Mucosa of rectum (tissue), 2 donors: ENCODE data around the gene IDH3G.
A peak's percentile ranks its signal among the peaks of the same experiment; 100 is the strongest.

Source experiments
- H3K27ac ChIP-seq, 2 donors: one replicate each; pipeline ENCODE4 v1.7.0; 2013; ENCODE audit warnings: inconsistent platforms in 2 of 2, low read depth in 2 of 2, low read length in 2 of 2
- H3K27me3 ChIP-seq, 2 donors: one replicate each; pipeline ENCODE4 v1.7.0; 2013; ENCODE audit warnings: low read length in 2 of 2; ENCODE audit not compliant: control insufficient read depth in 2 of 2, insufficient read depth in 2 of 2
- H3K36me3 ChIP-seq, 2 donors: one replicate each; pipeline ENCODE4 v1.7.0; 2013; ENCODE audit warnings: low read length in 2 of 2; ENCODE audit not compliant: control insufficient read depth in 2 of 2, insufficient read depth in 2 of 2
- H3K4me1 ChIP-seq, 2 donors: one replicate each; pipeline ENCODE4 v1.7.0; 2013; ENCODE audit warnings: low read length in 2 of 2, mild to moderate bottlenecking in 1 of 2; ENCODE audit not compliant: control insufficient read depth in 2 of 2, insufficient read depth in 2 of 2
- H3K4me3 ChIP-seq, 2 donors: one replicate each; pipeline ENCODE4 v1.7.0; 2013; ENCODE audit warnings: low read length in 2 of 2
- H3K9ac ChIP-seq, 2 donors: one replicate each; pipeline ENCODE4 v1.7.0; 2013; ENCODE audit warnings: low read length in 2 of 2, low read depth in 1 of 2, mild to moderate bottlenecking in 1 of 2
- H3K9me3 ChIP-seq, 2 donors: one replicate each; pipeline ENCODE4 v1.7.0; 2013; ENCODE audit warnings: low read length in 2 of 2; ENCODE audit not compliant: control insufficient read depth in 2 of 2
- donor health status: healthy.
- donor health status: Normal muscosa, but diverticular disease.

IDH3G gene

GRCh38 chrX:153794018-153794896 lies at the start of gene IDH3G, which contains the start of gene SSR4:
TSS of gene IDH3G (minus strand) at chrX:153794375. CDS start at chrX:153794326, 49 bp downstream.
TSS of gene SSR4 (plus strand) at chrX:153794668. CDS start at chrX:153794688, 20 bp downstream.
- H3K27ac ChIP-seq: peak within 1 kb of the TSS; percentile 92 to 95
- peak within 1 kb of the TSS; percentile 80 for H3K4me3 ChIP-seq
- H3K36me3 ChIP-seq: peaks cover 7 to 21% of the 10 kb centered on the region in 2 donors
- H3K27me3 ChIP-seq: no peaks in the 10 kb centered on the region
- peak within 1 kb of the TSS; percentile 80 to 85 for H3K9ac ChIP-seq
- H3K9me3 ChIP-seq: no peaks in the 10 kb centered on the region
- peaks cover 11 to 16% of the 10 kb centered on the region in 2 donors for H3K4me1 ChIP-seq

GRCh38 chrX:153836921-153837320 lies 42.7 kb upstream of the IDH3G start:
- peaks cover 0 to 3% of the 10 kb centered on the region in 2 donors for H3K9me3 ChIP-seq
- H3K4me3 ChIP-seq: no peak overlapping the region
- H3K27ac ChIP-seq: no peak overlapping the region
- H3K4me1 ChIP-seq: no peaks in the 10 kb centered on the region
- peaks cover 5 to 15% of the 10 kb centered on the region in 2 donors for H3K27me3 ChIP-seq
- H3K36me3 ChIP-seq: no peaks in the 10 kb centered on the region
- H3K9ac ChIP-seq: no peak overlapping the region

GRCh38 chrX:153832728-153833127 lies 38.6 kb upstream of the IDH3G start:
- Histone ChIP-seq H3K27me3 (peaks cover 20 to 28% of the 10 kb centered on the region in 2 donors), H3K27ac (no peak overlapping the region), H3K4me1 (no peaks in the 10 kb centered on the region), H3K9ac (no peak overlapping the region), H3K4me3 (no peak overlapping the region), H3K36me3 (no peaks in the 10 kb centered on the region), H3K9me3 (peaks cover 0 to 3% of the 10 kb centered on the region in 2 donors)

GRCh38 chrX:153831429-153832150 lies 37.4 kb upstream of the IDH3G start:
- Histone ChIP-seq H3K27ac (no peak overlapping the region), H3K9me3 (peaks cover 0 to 4% of the 10 kb centered on the region in 2 donors), H3K36me3 (no peaks in the 10 kb centered on the region), H3K4me3 (no peak overlapping the region), H3K27me3 (peaks cover 21 to 31% of the 10 kb centered on the region in 2 donors), H3K4me1 (no peaks in the 10 kb centered on the region), H3K9ac (no peak overlapping the region)

GRCh38 chrX:153830640-153831428 lies 36.7 kb upstream of the IDH3G start:
- H3K27ac ChIP-seq: no peak overlapping the region
- H3K36me3 ChIP-seq: no peaks in the 10 kb centered on the region
- H3K27me3 ChIP-seq: peaks cover 21 to 31% of the 10 kb centered on the region in 2 donors
- peaks cover 0 to 4% of the 10 kb centered on the region in 2 donors for H3K9me3 ChIP-seq
- H3K4me3 ChIP-seq: no peak overlapping the region
- H3K9ac ChIP-seq: no peak overlapping the region
- no peaks in the 10 kb centered on the region for H3K4me1 ChIP-seq

GRCh38 chrX:153829799-153830639 lies 35.8 kb upstream of the IDH3G start, which contains the start of gene PDZD4:
TSS of gene PDZD4 (minus strand) at chrX:153830544. CDS start at chrX:153830298, 246 bp downstream.
- no peaks in the 10 kb centered on the region for H3K36me3 ChIP-seq
- no peaks in the 10 kb centered on the region for H3K4me1 ChIP-seq
- no peak within 1 kb of the TSS for H3K27ac ChIP-seq
- peaks cover 24 to 29% of the 10 kb centered on the region in 2 donors for H3K27me3 ChIP-seq
- H3K9me3 ChIP-seq: peaks cover 0 to 4% of the 10 kb centered on the region in 2 donors
- H3K4me3 ChIP-seq: peak within 1 kb of the TSS; percentile 23 to 41
- no peak within 1 kb of the TSS for H3K9ac ChIP-seq

- Histone ChIP-seq H3K27me3 (peaks cover 26 to 27% of the 10 kb centered on the region in 2 donors), H3K9me3 (peaks cover 0 to 2% of the 10 kb centered on the region in 2 donors), H3K9ac (no peak overlapping the region), H3K4me3 (no peak overlapping the region), H3K4me1 (no peaks in the 10 kb centered on the region), H3K36me3 (no peaks in the 10 kb centered on the region), H3K27ac (no peak overlapping the region)
These were observed 35.3 kb upstream of the IDH3G start for GRCh38 chrX:153829549-153829798.

- Histone ChIP-seq H3K27ac (no peak overlapping the region), H3K4me1 (no peaks in the 10 kb centered on the region), H3K9ac (no peak overlapping the region), H3K4me3 (peak overlapping the region in 1 of 2 donors; percentile 35), H3K9me3 (peaks cover 0 to 2% of the 10 kb centered on the region in 2 donors), H3K36me3 (no peaks in the 10 kb centered on the region), H3K27me3 (peaks cover 28 to 30% of the 10 kb centered on the region in 2 donors)
These were observed 34.8 kb upstream of the IDH3G start for GRCh38 chrX:153828723-153829548.
